Nephron (organoid): ENCODE results near the gene NPRL2.
A peak's percentile ranks its signal among the peaks of the same experiment; 100 is the strongest.

Source experiments
- H3K27ac Mint-ChIP-seq, 3 experiments: 2 replicates each; pipeline ENCODE4 v1.8.0; 2020; ENCODE audit warnings: mixed read lengths in 3 of 3, mild to moderate bottlenecking in 2 of 3, moderate library complexity in 1 of 3
- H3K27me3 Mint-ChIP-seq: 2 replicates; pipeline ENCODE4 v1.8.0; 2021; ENCODE audit warnings: low read depth, mild to moderate bottlenecking, moderate library complexity, mixed read lengths
- H3K36me3 Mint-ChIP-seq: 2 replicates; pipeline ENCODE4 v1.8.0; 2020; ENCODE audit warnings: low read depth, mixed read lengths
- H3K4me1 Mint-ChIP-seq: 2 replicates; pipeline ENCODE4 v1.8.0; 2020; ENCODE audit warnings: mixed read lengths
- H3K4me3 Mint-ChIP-seq, 3 experiments: 2 replicates each; pipeline ENCODE4 v1.8.0; 2020; ENCODE audit warnings: mild to moderate bottlenecking in 3 of 3, mixed read lengths in 3 of 3, moderate library complexity in 2 of 3
- H3K9me3 Mint-ChIP-seq: 2 replicates; pipeline ENCODE4 v1.8.0; 2020; ENCODE audit warnings: mixed read lengths
- CTCF ChIP-seq, 3 experiments: fragments of 200-600 bp; sonication (generic); IDR thresholded peaks; one replicate each; pipeline ENCODE4 v1.5.0; 2021; ENCODE audit warnings: antibody characterized with exemption in 3 of 3; ENCODE audit not compliant: unreplicated experiment in 3 of 3

NPRL2 gene

GRCh38 chr3:50375258-50375931 is 24.8 kb upstream of the NPRL2 start:
- TF ChIP-seq CTCF (IDR thresholded peaks at IDR 0.05; ENCODE audit: unreplicated experiment in 3 of 3) = no peak
- Mint-ChIP-seq H3K4me3 (no peak overlapping the region), H3K27me3 (peaks cover 8% of the 10 kb centered on the region), H3K9me3 (no peaks in the 10 kb centered on the region), H3K27ac (peak overlapping the region in 2 of 3 experiments; percentile 33 to 66), H3K36me3 (no peaks in the 10 kb centered on the region), H3K4me1 (peaks cover 42% of the 10 kb centered on the region)

GRCh38 chr3:50374363-50375257 is 24.0 kb upstream of the NPRL2 start:
- TF ChIP-seq CTCF (IDR thresholded peaks at IDR 0.05; ENCODE audit: unreplicated experiment in 3 of 3) = no peak
- Mint-ChIP-seq H3K27me3 (peaks cover 5% of the 10 kb centered on the region), H3K27ac (peak overlapping the region in 1 of 3 experiments; percentile 51), H3K4me3 (no peak overlapping the region), H3K36me3 (no peaks in the 10 kb centered on the region), H3K9me3 (no peaks in the 10 kb centered on the region), H3K4me1 (peaks cover 35% of the 10 kb centered on the region)

- no peaks in the 10 kb centered on the region for H3K9me3 Mint-ChIP-seq
- H3K4me3 Mint-ChIP-seq = peak overlapping the region in 2 of 3 experiments; percentile 7 to 47
- TF ChIP-seq CTCF (IDR thresholded peaks at IDR 0.05; ENCODE audit: unreplicated experiment in 3 of 3) = no peak
- H3K36me3 Mint-ChIP-seq = no peaks in the 10 kb centered on the region
- peak overlapping the region; percentile 90 to 97 (median 94) for H3K27ac Mint-ChIP-seq
- peaks cover 37% of the 10 kb centered on the region for H3K4me1 Mint-ChIP-seq
- H3K27me3 Mint-ChIP-seq = peaks cover 5% of the 10 kb centered on the region
Measured at GRCh38 chr3:50373146-50374051, 22.8 kb upstream of the NPRL2 start.

GRCh38 chr3:50372349-50372748 is 21.8 kb upstream of the NPRL2 start:
- Mint-ChIP-seq H3K9me3 (no peaks in the 10 kb centered on the region), H3K36me3 (no peaks in the 10 kb centered on the region), H3K4me3 (peak overlapping the region; percentile 46 to 61 (median 47)), H3K27me3 (peaks cover 5% of the 10 kb centered on the region), H3K4me1 (peaks cover 38% of the 10 kb centered on the region), H3K27ac (peak overlapping the region; percentile 90 to 97 (median 94))
- TF ChIP-seq CTCF (IDR thresholded peaks at IDR 0.05; ENCODE audit: unreplicated experiment in 3 of 3) = peak in 2 of 3 experiments; percentile 13 to 16

GRCh38 chr3:50371133-50371685 is 20.6 kb upstream of the NPRL2 start:
- no peak for TF ChIP-seq CTCF (IDR thresholded peaks at IDR 0.05; ENCODE audit: unreplicated experiment in 3 of 3)
- Mint-ChIP-seq H3K4me1 (peaks cover 31% of the 10 kb centered on the region), H3K36me3 (no peaks in the 10 kb centered on the region), H3K27ac (peak overlapping the region; percentile 93 to 97 (median 94)), H3K9me3 (no peaks in the 10 kb centered on the region), H3K27me3 (no peaks in the 10 kb centered on the region), H3K4me3 (peak overlapping the region in 1 of 3 experiments; percentile 20)
